Measurements from ENCODE around the gene EID3.

- TF ChIP-seq CTCF (IDR thresholded peaks at IDR 0.05) (no peak), POLR2A (IDR thresholded peaks at IDR 0.05) (no peak), POLR2AphosphoS5 (IDR thresholded peaks at IDR 0.05) (no peak), EP300 (IDR thresholded peaks at IDR 0.05) (no peak)
Measured at GRCh38 chr12:104294927-104295668, 8.4 kb upstream of the EID3 start.
